GM18873 (cell line): ENCODE data around the gene TSSC4.

Experiments
- ATAC-seq: cut with Tn5 transposase; IDR thresholded peaks from one replicate; pipeline ENCODE4 v1.9.1; 2021; ENCODE audit warnings: mild to moderate bottlenecking, moderate library complexity, moderate number of reproducible peaks; ENCODE audit not compliant: unreplicated experiment, low FRiP score

The TSSC4 gene

GRCh38 chr11:2368178-2368850 lies 32.2 kb upstream of the TSSC4 start:
- no peak for ATAC-seq

- ATAC-seq = no peak
These were observed 31.7 kb upstream of the TSSC4 start for GRCh38 chr11:2368851-2369180.

GRCh38 chr11:2369320-2369719 lies 31.2 kb upstream of the TSSC4 start:
- no peak for ATAC-seq

- ATAC-seq = no peak
These were observed 30.7 kb upstream of the TSSC4 start for GRCh38 chr11:2369896-2370295.

GRCh38 chr11:2374456-2375201 lies 25.9 kb upstream of the TSSC4 start:
- no peak for ATAC-seq

GRCh38 chr11:2375341-2375853 lies 25.2 kb upstream of the TSSC4 start:
- no peak for ATAC-seq

- no peak for ATAC-seq
These were observed 24.5 kb upstream of the TSSC4 start for GRCh38 chr11:2375964-2376551.

- no peak for ATAC-seq
These were observed 23.6 kb upstream of the TSSC4 start, which contains the start of gene CD81 for GRCh38 chr11:2376751-2377451. TSS of gene CD81 (plus strand) at chr11:2377310. CDS start at chr11:2377550, 240 bp downstream.

GRCh38 chr11:2377511-2378443 lies 22.8 kb upstream of the TSSC4 start:
- no peak for ATAC-seq

GRCh38 chr11:2378527-2379210 lies 21.9 kb upstream of the TSSC4 start:
- no peak for ATAC-seq

- ATAC-seq = no peak
These were observed 20.9 kb upstream of the TSSC4 start for GRCh38 chr11:2379466-2380174.

- ATAC-seq = no peak
These were observed 20.2 kb upstream of the TSSC4 start for GRCh38 chr11:2380396-2380795.

- ATAC-seq = no peak
These were observed 19.7 kb upstream of the TSSC4 start for GRCh38 chr11:2380807-2381350.

GRCh38 chr11:2381494-2382128 lies 18.9 kb upstream of the TSSC4 start:
- ATAC-seq = no peak

- ATAC-seq = no peak
These were observed 18.4 kb upstream of the TSSC4 start for GRCh38 chr11:2382129-2382517.

- no peak for ATAC-seq
These were observed 17.4 kb upstream of the TSSC4 start for GRCh38 chr11:2382936-2383851.
